Right lung (tissue), 5 donors: ENCODE data around the gene ZBTB24. TPM values are rescaled to one million over a fixed set of nuclear protein-coding genes. Genes with fewer than 3 reads are reported as not detected.

Experiments
- DNase-seq, 2 donors: peaks; one replicate each; pipeline ENCODE4 v3.0.0-alpha.2; 2013
- polyA plus RNA-seq, 5 donors: library from polyadenylated mRNA; unstranded; fragments of 120-200 nt; gene quantifications; one replicate each; pipeline versions ENCODE4 v1.2.1 to v1.2.3, GENCODE V29; 2013; ENCODE audit warnings: inconsistent platforms in 1 of 5, low replicate concordance in 1 of 5; ENCODE audit not compliant: insufficient read length in 5 of 5, insufficient read depth in 1 of 5

The ZBTB24 gene
- polyA plus RNA-seq, 5 donors = 10.1 to 15.2 (median 13.3) TPM

DNA sequence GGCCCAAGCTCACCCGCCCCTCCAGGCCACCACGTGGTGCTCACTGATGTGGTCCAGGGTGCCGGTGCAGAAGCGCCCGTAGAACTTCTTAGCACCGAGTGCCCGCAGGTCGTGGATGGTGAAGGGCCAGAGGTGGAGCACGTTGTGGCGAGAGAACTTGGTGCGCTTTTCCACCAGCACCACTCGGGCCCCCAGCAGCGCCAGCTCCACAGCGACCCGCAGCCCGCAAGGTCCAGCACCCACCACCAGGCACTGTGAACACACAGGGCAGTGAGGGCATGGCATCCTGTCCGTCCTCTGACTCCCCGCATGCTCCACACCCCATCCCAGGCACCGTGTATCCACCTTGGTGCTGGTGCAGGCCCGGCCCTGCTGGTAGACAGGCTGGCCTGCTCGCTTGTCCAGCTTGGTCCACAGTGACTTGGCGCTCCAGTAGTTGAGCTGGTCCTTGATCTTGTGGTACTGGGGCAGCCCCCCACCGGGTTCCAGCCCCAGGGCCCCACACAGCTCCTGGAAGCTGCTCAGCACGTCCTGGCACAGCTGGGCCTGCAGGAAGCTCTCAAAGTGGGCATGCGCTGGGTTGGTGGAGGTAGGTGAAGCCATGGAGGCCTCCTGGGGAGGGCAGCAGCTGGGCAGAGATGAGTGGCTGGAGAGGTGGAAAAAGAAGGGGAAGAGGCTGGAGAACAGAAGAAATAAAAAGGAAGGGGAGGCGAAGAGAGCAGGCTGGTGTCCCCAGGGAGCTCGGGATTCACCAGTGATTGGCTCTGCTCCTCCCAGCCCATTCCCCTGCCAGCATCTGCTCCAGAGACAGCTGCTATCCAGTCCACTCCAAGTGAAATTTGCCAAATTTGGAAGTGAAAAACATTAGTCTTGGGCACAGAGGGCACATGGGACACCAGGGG, 29.2 kb downstream of the ZBTB24 start:
- no peak for DNase-seq

DNA sequence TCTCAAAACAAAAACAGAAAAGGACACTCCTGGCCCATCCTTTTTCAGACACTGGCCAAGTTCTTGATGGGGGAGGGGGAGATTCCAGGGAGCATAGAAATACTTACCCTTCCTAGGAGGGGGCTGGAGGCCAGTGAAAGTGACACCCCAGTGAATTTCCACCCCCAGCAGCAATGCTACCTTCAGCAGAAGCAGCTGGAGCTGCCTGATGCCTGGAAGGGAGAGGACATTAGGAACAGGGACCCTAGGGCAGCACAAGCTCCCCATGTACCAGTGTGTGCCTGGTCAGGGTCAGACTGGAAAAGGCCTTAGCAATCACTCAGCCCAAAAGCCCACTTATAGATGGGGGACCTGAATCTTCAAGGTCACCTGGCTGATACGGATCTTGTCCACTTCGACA, 29.9 kb downstream of the ZBTB24 start:
- no peak for DNase-seq

DNA sequence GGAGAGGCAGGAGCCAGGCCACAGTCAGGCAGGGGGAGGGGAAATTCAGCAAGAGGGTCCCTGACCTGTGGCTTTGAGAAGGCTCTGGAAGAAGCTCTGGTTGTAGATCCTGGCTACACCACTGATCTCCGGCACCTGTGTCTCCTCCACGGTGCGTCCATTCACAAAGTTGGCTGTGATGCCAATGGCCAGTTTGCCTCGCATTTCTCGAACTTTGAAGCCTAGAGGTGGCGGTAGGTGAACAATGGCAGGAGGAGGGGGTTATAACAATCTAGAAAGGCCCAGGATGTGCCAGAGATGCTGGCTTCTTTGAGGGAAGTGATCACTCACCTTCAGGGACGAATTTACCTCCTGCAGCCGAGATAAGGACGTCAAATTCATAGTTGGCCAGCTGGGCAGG, 30.8 kb downstream of the ZBTB24 start:
- no peak for DNase-seq

DNA sequence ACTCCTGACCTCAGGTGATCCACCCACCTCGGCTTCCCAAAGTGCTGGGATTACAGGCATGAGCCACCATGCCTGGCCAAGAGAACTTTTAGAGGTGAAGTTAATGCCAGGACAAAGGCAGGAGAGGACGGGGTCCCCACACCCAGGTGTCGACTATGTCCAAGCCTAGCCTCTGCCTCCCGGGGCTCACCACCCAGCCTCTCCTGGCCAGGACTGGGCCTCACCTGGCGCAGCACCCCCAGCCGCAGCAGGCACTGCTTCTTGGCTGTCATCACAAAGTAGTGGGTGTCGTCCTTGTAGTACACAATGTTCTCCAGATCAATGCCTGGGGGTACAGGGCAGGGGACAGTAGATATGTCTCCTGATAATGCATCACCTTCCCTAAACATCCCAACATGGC, 31.6 kb downstream of the ZBTB24 start:
- no peak for DNase-seq

DNA sequence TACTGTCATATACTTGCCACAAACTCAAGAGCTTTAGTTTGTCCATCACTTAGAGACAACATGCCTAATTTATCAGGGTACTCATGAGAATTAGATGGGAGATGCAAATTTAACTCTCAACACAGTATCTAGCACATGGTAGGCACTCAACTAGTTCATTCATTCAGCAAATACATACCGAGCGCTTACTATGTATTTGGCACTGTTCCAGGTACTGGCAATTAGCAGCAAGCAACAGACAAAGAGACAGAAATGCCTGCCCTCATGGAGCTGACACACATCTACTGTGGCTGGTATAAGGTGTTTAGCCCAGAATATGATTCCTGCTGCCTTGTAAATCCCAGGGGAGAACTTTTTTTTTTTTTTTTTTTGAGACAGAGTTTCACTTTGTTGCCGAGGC, 32.2 kb downstream of the ZBTB24 start:
- no peak for DNase-seq

DNA sequence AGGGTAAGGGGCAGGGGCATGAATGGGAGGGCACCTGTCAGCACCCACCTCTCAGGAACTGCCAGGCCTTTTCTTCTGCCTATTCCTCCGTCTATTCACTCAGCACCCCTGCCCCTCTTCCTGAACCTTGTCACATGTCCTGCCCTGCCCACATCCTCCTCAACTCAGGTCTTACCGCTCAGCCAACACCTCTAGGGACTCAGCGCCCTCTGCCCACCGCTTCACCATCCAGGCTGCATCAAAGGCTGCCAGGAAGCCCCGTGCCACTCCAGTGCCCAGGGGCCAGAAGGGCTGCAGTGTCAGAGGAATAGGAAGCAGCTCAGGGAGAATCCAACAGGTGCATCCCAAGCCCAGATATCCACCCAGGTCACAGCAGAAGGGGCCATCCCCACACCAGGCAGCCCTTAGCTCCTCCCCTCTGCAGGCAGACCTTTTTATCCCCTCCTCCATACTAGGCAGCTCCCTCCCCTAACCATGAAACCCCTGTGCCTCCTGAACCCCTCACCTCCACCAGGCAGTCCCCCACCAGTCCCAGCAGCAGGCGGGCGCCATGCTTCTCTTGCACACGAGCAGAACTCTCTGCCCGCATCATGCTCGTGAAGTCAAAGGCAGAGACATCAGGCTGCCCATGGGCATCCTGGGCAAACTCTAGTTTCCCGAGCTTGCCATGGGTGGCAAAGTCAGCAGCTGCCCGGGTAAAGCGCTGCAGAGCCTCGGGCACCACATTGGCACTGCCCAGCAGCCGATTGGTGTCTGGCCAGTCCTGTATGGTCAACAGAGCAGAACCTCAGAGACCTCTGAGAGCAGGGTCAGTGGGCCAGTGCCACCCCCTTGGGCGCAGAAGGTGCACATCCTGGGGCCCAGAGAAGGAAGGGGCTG, 33.0 kb downstream of the ZBTB24 start:
- DNase-seq = no peak

DNA sequence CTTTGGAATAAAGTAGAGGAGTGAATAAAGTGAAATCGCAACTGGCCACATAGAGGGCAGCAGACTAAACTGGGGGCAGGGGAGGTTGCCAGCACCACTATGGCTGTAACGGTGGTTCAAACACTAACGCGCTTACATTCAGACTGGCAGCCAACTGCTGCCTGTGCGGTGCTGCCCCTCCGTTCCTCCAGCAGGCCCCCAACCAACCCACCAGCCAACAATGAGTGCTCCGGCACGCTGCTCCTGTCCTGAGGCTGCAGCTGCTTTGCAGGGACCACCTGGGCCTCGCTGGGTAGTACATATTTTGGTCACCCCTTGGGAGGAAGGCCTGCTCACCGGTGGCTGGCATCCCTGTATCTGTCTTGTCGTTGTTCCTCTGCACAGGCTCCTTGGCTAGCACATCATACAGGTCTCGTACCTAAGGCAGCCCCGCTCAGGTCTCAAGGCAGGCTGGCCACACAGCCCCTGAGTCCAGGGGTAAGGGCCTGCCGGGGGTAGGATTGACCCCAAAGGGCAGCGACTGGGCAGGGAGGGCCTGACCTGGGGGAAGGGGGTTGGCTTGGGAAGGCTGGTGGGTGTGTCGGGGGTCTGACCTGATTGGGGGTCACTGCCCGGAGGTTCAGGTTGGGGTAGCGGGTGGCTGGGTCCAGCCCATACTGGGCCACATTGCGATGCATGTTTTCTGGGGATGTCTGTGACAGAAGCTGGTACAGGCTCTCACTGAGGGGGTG, 33.8 kb downstream of the ZBTB24 start:
- no peak for DNase-seq

DNA sequence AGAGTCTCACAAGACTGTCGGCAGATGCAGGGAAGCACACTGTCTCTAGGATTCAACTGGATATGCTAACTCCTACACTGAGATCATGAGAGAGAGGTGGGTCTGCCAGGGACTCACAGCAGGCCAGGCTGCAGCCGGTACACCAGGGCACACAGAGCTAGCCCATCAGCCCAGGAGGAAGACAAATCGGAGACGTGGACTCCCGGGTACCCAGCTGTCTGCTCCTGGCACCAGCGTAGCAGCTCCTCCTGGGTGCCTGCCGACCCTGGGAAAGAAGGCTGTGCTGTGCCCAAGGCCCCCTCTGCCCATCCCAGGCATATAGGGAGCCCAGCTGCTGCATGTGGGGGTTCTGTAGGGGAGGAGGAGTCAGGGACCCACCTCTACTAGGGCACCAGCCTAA, 34.4 kb downstream of the ZBTB24 start:
- DNase-seq = no peak

DNA sequence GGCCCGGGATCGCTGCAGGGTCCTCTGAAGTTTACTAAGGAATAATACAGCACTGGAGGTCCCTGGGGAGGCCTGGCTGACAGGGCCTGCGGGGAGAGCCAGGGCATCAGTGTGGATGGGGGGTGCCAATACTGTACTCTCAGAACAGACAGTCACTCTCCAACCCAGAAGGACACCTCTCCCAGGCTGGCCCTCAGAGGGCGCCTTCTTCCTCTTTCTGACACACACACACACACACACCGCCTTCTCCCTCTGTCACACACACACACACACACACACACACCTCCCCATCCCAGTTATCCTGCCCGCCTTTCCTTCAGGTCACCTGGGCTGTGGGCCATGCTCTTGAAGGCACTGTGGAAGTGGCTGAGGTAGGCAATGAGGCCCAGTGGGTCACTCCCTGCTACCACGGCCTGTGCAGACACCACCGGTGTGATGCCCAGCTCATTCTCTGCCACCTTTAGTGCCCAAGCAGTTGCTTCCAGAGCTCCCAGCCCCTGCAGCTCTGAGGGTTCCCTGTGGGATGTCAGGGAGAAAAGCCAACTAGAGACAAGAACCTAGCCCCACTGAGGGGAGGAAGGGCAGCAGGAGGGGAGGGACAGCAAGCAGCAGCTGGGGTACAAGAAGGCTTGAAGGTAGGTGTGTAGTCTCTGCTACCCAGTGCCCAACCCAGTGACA, 35.0 kb downstream of the ZBTB24 start:
- DNase-seq = no peak

DNA sequence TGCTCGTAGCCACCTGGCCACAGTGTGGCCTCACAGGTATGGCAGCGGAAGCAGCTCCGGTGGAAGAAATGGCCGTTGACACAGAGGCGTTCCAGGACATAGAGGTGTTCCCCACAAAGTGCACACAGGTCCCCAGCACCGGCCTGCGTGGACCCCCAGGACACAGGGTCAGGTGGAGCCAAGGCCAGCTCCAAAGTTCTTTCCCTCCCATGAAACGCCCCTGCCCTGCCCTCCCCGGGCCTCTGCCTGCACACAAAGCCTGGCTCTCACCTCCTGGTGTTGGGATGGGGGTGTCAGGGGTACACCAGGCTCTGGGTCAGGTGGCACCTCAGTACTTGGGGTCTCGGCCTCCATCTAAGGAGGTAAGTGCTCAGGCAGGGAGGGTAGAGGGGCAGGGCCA, 35.9 kb downstream of the ZBTB24 start:
- no peak for DNase-seq

DNA sequence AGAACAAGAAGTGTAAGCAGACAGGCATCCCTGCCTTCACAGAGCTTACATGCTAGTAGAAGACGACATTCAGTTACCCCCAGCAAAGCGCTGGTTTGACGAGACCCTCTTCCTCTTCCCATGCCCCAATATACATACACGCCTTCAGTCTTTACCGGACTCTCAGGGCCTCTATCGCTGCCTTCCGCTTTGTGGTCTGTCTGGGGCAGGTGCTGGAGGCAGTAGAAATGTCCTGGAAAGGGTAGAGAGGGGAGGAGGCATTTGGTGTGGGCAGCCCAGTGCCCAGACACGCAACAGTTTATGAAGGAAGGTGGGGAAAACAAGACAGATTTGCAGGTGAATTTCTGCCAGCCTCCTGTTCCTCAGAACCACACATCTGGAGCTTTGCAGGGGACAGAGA, 36.5 kb downstream of the ZBTB24 start:
- DNase-seq = no peak

DNA sequence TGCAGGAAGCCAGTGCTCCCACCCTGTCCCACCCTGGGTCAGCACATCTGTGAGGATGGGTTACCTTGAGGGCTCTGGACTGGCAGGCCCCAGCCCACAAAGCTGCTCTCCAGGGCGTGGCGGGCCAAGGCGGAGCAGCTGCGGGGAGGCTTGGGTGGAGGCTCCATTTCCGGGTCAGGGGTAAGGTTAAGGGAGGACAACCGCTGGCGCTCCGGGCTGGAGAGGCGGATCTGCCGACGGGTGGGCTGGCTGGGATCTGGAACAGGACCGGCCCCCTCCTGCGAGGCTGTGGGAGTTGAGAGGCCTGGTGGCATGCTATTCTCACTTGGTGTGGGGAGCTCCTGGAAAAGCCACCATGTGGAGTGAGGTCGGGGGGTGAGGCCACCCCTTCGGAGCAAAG, 36.9 kb downstream of the ZBTB24 start:
- no peak for DNase-seq

DNA sequence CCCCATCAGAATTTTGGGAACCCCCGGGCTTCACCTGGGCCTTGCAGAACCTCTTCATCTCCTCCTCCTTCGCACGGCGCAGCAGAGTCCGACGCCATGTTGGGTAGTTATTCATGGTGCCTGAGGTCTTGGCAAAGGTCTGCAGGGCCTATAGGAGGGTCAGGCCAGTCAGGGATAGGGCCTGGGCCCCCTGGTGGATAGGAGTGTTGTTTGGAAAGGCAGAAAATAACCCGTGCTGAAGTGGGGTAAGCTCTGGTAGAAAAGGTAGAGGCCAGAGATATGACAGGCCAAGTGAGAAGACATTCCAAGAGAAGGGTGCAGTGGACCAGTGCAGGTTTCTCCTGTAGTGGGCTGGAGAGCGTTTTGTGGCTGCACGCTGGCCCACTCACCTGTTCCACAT, 37.6 kb downstream of the ZBTB24 start:
- DNase-seq = no peak

DNA sequence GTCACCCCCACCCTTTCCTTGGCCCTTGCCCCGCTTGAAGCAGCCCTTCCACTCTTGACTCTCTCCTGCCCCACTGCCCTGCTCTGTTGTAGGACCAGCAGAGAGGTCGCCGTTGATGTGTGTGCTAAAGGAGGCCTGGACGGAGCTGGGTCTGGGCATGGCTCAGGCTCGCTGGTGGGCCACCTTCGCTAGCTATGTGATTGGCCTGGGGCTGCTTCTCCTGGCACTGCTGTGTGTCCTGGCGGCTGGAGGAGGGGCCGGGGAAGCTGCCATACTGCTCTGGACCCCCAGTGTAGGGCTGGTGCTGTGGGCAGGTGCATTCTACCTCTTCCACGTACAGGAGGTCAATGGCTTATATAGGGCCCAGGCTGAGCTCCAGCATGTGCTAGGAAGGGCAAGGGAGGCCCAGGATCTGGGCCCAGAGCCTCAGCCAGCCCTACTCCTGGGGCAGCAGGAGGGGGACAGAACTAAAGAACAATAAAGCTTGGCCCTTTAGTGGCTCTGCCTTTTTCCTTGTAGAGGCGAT, 39.5 kb downstream of the ZBTB24 start:
- no peak for DNase-seq

DNA sequence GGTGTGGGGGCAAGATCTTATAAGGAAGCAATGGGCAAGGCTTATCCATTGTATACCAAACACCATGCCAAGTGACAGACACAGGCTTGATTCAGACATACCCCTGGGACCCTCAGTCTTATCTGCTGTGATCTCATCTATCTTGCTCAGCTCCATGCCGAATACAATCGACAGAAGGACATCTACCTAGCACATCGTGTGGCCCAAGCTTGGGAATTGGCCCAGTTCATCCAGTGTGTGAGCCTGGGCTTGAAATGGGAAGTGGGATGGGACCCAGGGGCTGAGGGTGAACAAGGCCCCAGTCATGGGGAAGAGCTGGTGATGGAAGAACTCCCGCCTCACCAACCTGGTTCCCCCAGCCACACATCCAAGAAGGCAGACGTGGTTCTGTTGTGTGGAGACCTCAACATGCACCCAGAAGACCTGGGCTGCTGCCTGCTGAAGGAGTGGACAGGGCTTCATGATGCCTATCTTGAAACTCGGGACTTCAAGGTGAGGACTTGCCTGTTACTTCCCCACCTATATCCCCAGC, 40.6 kb downstream of the ZBTB24 start:
- DNase-seq = no peak

DNA sequence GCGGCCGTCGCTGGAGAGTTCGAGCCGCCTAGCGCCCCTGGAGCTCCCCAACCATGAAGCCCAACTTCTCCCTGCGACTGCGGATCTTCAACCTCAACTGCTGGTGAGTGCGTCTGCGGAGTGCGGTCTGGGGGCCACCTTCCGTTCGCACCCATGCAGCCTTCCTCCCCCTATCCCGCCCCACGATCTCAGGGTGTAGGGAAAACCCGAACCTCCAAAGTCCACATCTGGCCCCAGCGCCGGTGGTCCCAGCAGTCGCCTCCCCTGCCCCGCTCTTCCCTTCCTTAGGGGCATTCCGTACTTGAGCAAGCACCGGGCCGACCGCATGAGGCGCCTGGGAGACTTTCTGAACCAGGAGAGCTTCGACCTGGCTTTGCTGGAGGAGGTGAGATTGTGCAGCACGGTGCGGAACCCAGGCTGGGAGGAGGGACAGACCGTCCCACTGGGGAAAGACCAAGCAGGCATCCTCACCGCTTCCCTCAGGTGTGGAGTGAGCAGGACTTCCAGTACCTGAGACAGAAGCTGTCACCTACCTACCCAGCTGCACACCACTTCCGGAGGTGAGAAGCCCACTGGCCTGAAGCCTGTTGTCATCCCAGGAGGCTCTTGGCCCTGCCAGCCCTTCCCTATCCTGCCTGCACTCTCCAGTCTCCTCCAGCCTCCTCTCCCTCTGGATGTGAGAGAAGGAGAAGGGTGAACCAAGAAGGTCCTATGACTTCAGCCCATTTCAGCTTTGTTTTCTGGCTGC, 41.8 kb downstream of the ZBTB24 start:
- DNase-seq = peak in 1 of 2 donors; percentile 44

DNA sequence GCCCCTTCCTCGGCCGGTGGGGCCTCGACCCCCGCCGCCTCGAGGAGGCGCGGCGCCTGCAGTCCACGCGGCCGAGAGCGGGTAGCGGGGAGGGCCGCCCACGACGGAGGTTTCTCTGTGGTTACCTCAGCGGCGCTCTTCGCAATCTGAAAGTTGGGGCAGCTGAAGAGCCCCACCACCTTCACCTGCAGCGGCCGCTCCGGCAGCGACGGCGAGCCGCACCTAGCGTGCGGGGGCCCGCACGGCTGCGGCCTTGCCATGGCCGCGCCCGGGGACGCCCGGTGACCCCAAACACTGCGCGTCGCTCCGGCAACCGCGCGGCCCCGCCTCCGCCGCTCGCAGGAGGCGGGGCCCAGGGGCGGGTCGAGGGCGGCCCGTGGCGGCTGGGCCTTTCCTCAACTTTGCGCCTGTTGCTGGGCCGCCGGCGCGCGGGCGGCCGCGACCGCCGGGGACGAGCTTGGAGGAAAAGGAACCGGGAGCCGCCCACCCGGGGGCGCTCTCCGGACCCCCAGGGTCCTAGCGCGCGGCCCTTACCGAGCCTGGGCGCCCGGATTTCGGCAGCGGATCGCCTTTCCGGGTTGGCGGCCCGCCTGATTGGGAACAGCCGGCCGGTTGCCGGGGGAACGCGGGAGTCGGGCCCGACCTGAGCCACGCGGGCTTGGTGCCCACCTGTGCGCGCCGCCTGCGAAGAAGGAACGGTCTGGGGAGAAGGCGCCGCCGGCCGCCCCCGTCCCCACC, 42.5 kb downstream of the ZBTB24 start, which contains the start of the genes PPIL6 and SMPD2:
TSS of gene PPIL6 (minus strand) at position 298 of the 738 bp plus-strand sequence. CDS start at position 260, 38 bp downstream.
TSS of gene SMPD2 (plus strand) at position 394 of the 738 bp plus-strand sequence. CDS start 398 bp downstream, outside the sequence.
- peak; percentile 95 to 96 for DNase-seq

DNA sequence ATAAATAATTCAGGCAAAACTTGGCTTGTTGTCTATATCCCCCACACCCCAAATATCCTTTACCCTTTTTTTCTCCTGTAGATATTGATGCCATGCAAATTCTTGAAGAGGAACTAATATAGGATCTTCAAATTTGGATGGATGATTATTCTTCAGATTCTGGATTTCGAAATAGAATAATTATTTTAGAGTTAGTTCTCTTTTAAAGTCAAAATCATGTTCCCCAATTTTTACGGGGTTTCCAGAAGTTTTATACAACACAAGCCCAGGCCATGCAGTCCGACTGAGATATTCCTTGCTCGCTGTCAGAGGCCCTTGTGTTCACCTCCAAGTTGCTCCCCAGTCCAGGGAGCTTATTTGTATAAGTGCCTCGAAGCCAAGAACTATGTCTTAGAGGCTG, 47.0 kb downstream of the ZBTB24 start:
- no peak for DNase-seq

DNA sequence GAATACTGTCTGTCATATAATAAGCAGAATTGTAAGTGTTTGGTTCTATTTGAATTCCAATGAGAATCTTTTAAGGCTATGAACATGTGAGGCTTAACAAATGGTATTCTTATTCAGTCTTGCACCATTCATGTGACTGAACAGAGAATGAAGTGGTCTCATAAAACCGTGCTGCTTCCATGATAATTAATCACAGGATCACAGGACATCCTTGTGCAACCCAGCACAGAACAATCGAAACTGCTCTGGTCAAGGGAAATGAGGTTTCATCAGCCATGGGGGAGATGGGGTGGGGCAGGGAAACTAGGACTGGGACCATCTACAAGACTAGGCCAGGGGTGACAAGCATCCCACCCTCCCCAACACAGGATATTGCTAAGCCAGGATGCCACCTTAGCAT, 48.6 kb downstream of the ZBTB24 start:
- no peak for DNase-seq
